KBM-7 (cell line): ENCODE results near the gene SRGAP2C.
"Not testable (repeated sequence)": the region's sequence is repeated elsewhere in the genome, so short reads cannot be mapped to it uniquely, and the experiment has no call there.

Source experiments
- DNase-seq: peaks from one replicate; pipeline ENCODE4 v3.0.0-alpha.2; 2015
- in situ Hi-C: fragments of 300-500 bp; cut with MboI; formaldehyde crosslinking; loops from 2 replicates; pipeline ENCODE4 v1.14.3; 2020; ENCODE audit warnings: low sequenced_read_pairs, low pct_unique_long_range_greater_than_20kb, mixed read lengths

Gene SRGAP2C

DNA sequence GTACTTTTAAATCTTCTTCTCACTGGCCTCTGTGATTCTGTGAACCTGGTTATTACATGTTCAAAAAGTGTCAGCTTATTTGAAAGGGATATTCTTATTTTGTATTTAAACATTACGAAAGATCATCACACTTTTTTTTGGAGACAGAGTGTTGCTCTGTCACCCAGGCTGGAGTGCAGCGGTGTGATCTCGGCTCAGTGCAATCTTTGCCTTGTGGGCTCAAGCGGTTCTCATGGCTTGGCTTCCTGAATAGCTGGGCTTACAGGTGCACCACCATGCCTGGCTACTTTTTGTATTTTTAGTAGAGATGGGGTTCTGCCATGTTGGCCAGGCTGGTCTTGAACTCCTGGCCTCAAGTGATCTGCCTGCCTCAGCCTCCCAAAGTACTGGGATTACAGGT is 82.3 kb downstream of the SRGAP2C start:
- in situ Hi-C loops, DNase-seq: not testable (repeated sequence)

DNA sequence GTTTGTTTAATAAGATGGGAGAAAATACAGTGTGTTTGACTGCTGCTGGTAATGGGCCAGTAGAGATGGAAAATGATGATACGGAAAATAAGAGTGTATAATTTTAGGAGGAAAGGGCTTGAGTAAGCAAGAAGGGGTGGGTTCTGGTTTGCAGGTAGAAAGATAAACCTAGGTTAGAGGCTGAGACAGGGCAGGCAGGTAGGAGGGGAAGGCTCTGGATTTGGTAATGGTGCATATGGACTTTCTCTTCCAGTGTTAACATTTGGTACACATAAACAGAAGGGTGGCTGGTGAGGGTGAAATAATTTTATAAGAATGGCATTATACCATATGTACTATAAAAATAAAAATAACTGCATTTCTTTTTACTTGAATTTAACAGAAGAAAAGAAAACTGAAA is 84.5 kb downstream of the SRGAP2C start:
- in situ Hi-C loops, DNase-seq: not testable (repeated sequence)

- DNase-seq, in situ Hi-C loops: not testable (repeated sequence)
Observed at GRCh38 chr1:121269973-121270372, 85.2 kb downstream of the SRGAP2C start.

GRCh38 chr1:121271143-121271715 is 86.5 kb downstream of the SRGAP2C start:
- in situ Hi-C loops: not testable (repeated sequence)
- peak; percentile 0 for DNase-seq

GRCh38 chr1:121275435-121275834 is 90.7 kb downstream of the SRGAP2C start:
- DNase-seq, in situ Hi-C loops: not testable (repeated sequence)

GRCh38 chr1:121278202-121278601 is 93.4 kb downstream of the SRGAP2C start:
- in situ Hi-C loops, DNase-seq: not testable (repeated sequence)

GRCh38 chr1:121278777-121279547 is 94.2 kb downstream of the SRGAP2C start:
- in situ Hi-C loops, DNase-seq: not testable (repeated sequence)

- in situ Hi-C loops, DNase-seq: not testable (repeated sequence)
Observed at GRCh38 chr1:121279548-121279898, 94.7 kb downstream of the SRGAP2C start.

GRCh38 chr1:121280699-121281317 is 96.0 kb downstream of the SRGAP2C start:
- in situ Hi-C loops, DNase-seq: not testable (repeated sequence)

DNA sequence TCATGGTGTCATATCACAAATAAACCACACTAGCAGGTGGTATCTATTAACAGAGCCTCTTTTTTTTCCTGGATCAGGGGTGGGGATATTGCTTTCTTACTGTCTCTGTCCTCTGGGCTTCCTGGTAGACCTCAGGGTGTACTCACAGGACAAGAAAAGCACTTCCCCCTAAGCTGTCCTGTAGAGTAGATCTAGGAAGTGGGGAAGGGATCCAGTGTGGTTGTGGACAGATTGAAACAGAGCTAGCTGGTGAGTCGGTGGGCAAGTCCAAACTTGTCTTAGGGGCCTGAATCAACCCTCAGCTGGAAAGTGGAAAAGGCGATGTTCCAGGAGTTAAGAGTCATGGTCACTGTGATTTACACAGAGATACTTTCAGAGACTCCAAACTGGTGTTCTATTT is 96.7 kb downstream of the SRGAP2C start:
- DNase-seq, in situ Hi-C loops: not testable (repeated sequence)

- DNase-seq, in situ Hi-C loops: not testable (repeated sequence)
Observed at GRCh38 chr1:121283587-121284180, 98.9 kb downstream of the SRGAP2C start.

- in situ Hi-C loops, DNase-seq: not testable (repeated sequence)
Observed at GRCh38 chr1:121292590-121292989, 107.8 kb downstream of the SRGAP2C start.

- DNase-seq, in situ Hi-C loops: not testable (repeated sequence)
Observed at GRCh38 chr1:121293263-121294204, 108.8 kb downstream of the SRGAP2C start.

DNA sequence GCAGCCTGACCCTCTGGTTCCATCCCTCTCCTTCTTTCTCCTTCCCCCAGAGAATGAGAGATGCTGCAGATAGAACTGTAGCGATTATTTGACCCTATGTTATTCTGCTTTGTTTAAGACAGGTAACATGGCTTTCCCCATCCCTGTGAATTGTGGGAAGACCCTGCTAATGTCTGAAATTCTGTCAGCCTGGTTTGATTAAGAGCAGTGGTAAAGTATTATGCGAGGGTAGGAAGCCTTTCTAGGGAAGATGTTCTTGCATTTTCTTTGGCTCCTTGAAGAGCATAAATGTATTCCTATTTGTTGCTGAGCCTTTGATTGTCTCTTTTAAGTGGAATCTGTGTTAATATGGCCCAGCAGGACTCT is 109.4 kb downstream of the SRGAP2C start:
- in situ Hi-C loops, DNase-seq: not testable (repeated sequence)

- in situ Hi-C loops, DNase-seq: not testable (repeated sequence)
Observed at GRCh38 chr1:121296563-121296962, 111.8 kb downstream of the SRGAP2C start.

DNA sequence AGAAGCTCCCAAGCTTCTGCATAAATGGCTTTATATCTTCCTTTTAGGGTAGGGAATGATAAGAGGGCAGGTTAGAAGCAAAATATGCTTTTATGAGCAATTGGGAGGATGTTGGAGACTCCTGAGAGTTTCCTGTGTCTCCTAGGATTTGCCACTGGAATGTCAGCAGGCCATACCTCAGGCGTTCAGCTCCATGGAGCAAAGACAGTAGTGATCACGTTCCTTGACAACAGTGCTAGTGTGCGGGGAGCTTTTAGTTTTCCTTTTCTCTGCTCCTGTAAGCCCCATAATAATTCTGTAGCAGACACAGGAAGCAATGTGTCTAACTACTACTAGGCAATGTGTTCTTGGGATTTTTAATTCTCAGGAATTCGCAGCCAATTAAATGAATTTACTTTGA is 113.8 kb downstream of the SRGAP2C start:
- DNase-seq, in situ Hi-C loops: not testable (repeated sequence)

DNA sequence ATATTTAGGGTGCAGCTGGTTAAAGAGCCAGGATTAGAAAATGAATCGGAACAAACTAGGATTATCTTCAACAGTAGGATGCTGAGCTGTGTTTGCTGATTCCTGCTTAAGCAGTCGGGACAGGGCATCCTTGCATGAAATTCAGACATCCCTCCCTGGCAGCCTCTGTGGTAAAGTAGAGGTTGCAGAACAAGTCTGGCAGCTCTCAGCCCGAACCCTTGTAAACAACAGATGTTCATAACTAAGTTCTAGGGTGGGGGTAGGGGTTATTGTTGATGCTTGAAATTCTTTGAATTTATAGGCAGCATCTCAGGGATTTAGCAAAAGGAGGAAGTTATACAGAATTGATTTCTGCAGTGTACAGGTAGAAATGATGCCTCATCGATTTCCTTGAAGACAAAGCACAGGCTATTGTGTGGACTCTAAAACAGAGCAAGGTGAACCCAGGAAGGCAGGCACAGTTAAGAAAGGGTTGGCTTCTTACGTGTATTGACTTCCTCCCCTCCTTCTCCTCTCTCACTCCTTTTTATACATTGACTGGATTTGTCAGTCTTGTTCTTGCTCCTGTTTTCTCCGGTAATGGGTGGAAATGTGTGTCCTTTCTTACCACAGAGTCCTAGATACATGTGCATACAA is 114.9 kb downstream of the SRGAP2C start:
- in situ Hi-C loops, DNase-seq: not testable (repeated sequence)

- in situ Hi-C loops, DNase-seq: not testable (repeated sequence)
Observed at GRCh38 chr1:121301876-121302275, 117.1 kb downstream of the SRGAP2C start.
